ENCODE results near the gene PRXL2B.
"Not testable (repeated sequence)": the region's sequence is repeated elsewhere in the genome, so short reads cannot be mapped to it uniquely, and the experiment has no call there.

PRXL2B gene

GRCh38 chr1:2624735-2625300, 38.2 kb downstream of the PRXL2B start:
- DNase-seq (ENCODE audit: extremely low spot score), result no peak
- POLR2A ChIA-PET, result no interaction called here
- TF ChIP-seq ELF4 (IDR thresholded peaks at IDR 0.05) (no peak), CTBP1 (IDR thresholded peaks at IDR 0.05; ENCODE audit: borderline replicate concordance) (no peak), NFRKB (IDR thresholded peaks at IDR 0.05) (no peak), FOXK2 (IDR thresholded peaks at IDR 0.05) (no peak), SP1 (IDR thresholded peaks at IDR 0.05) (no peak), ARNT (IDR thresholded peaks at IDR 0.05) (no peak), PKNOX1 (IDR thresholded peaks at IDR 0.05) (no peak), TARDBP (IDR thresholded peaks at IDR 0.05) (no peak), LEF1 (IDR thresholded peaks at IDR 0.05; ENCODE audit: borderline replicate concordance) (no peak), HDGF (IDR thresholded peaks at IDR 0.05; ENCODE audit: borderline replicate concordance) (no peak), L3MBTL2 (conservative IDR thresholded peaks at IDR 0.05) (no peak), FOXA1 (IDR thresholded peaks at IDR 0.05) (no peak)
- CTCF ChIA-PET, result no interaction called here

GRCh38 chr1:2625311-2625710, 38.7 kb downstream of the PRXL2B start:
- TF ChIP-seq SP1 (IDR thresholded peaks at IDR 0.05) (no peak), BHLHE40 (IDR thresholded peaks at IDR 0.05; ENCODE audit: borderline replicate concordance) (no peak), SUZ12 (IDR thresholded peaks at IDR 0.05) (no peak), LEF1 (IDR thresholded peaks at IDR 0.05; ENCODE audit: borderline replicate concordance) (no peak), FOXK2 (IDR thresholded peaks at IDR 0.05) (no peak), NFRKB (IDR thresholded peaks at IDR 0.05) (no peak)
- DNase-seq (ENCODE audit: extremely low spot score), result no peak
- ChIA-PET CTCF (no interaction called here), POLR2A (no interaction called here)

GRCh38 chr1:2625748-2626147, 39.2 kb downstream of the PRXL2B start:
- DNase-seq (ENCODE audit: extremely low spot score); POLR2A ChIA-PET; CTCF ChIA-PET: not testable (repeated sequence)

- ChIA-PET POLR2A (no interaction called here), CTCF (no interaction called here)
- DNase-seq (ENCODE audit: extremely low spot score), result no peak
- TF ChIP-seq HDGF (IDR thresholded peaks at IDR 0.05; ENCODE audit: borderline replicate concordance) (no peak), SP1 (IDR thresholded peaks at IDR 0.05) (no peak), LEF1 (IDR thresholded peaks at IDR 0.05; ENCODE audit: borderline replicate concordance) (no peak), L3MBTL2 (conservative IDR thresholded peaks at IDR 0.05) (no peak), SUZ12 (IDR thresholded peaks at IDR 0.05) (no peak), TARDBP (IDR thresholded peaks at IDR 0.05) (no peak), CTBP1 (IDR thresholded peaks at IDR 0.05; ENCODE audit: borderline replicate concordance) (no peak), FOXA1 (IDR thresholded peaks at IDR 0.05) (no peak), FOXK2 (IDR thresholded peaks at IDR 0.05) (no peak), NFRKB (IDR thresholded peaks at IDR 0.05) (no peak), PKNOX1 (IDR thresholded peaks at IDR 0.05) (no peak), FOXM1 (IDR thresholded peaks at IDR 0.05; ENCODE audit: borderline replicate concordance) (no peak), ELF4 (IDR thresholded peaks at IDR 0.05) (no peak), ARNT (IDR thresholded peaks at IDR 0.05) (no peak), BHLHE40 (IDR thresholded peaks at IDR 0.05; ENCODE audit: borderline replicate concordance) (no peak)
Observed at GRCh38 chr1:2627746-2628145, 41.2 kb downstream of the PRXL2B start.

DNA sequence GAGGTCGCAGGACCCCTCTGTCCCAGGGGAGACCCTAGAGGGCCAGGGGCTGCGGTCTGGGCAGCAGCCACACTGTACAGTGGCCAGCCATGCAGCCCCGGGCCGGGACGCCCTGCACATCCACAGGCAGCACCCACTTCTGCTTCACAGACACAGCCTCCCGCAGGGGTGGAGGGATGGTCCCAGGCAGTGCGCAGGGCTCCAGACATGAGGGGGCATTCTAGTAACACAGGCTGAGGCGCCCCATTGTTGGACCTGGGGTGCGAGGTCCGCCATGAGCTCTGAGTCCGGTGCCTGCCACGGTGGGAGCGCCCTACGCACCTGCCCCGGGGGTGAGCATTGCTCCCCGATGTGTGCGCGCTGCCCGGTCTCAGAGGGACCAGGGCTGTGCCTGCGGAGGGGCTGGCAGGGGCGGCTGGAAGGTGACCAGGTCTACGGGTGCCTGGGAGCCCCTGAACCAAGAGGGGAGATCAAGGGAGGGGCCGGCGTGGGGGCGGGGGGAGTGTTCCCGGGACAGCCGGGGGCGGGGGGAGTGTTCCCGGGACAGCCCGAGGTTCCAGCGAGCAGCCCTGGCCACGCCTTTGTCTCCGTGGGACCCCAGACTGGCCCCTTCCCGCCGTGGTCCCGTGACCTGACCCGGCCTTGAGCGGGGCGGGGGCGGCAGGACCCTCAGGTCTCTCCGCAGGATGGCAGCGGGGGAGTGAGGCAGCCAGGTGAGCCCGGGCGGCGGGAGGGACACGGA, 41.8 kb downstream of the PRXL2B start:
- no peak for TF ChIP-seq ELF4 (IDR thresholded peaks at IDR 0.05)
- TF ChIP-seq ZNF384 (IDR thresholded peaks at IDR 0.05), result no peak
- no peak for TF ChIP-seq BHLHE40 (IDR thresholded peaks at IDR 0.05; ENCODE audit: borderline replicate concordance)
- TF ChIP-seq CTBP1 (IDR thresholded peaks at IDR 0.05; ENCODE audit: borderline replicate concordance), result no peak
- TF ChIP-seq SP1 (IDR thresholded peaks at IDR 0.05), result no peak
- TF ChIP-seq NFRKB (IDR thresholded peaks at IDR 0.05), result no peak
- TF ChIP-seq FOXM1 (IDR thresholded peaks at IDR 0.05; ENCODE audit: borderline replicate concordance), result no peak
- no peak for TF ChIP-seq PKNOX1 (IDR thresholded peaks at IDR 0.05)
- no peak for TF ChIP-seq FOXA1 (IDR thresholded peaks at IDR 0.05)
- TF ChIP-seq SUZ12 (IDR thresholded peaks at IDR 0.05), result no peak
- TF ChIP-seq HDGF (IDR thresholded peaks at IDR 0.05; ENCODE audit: borderline replicate concordance), result no peak
- TF ChIP-seq TARDBP (IDR thresholded peaks at IDR 0.05), result no peak
- no peak for TF ChIP-seq L3MBTL2 (conservative IDR thresholded peaks at IDR 0.05)
- TF ChIP-seq LEF1 (IDR thresholded peaks at IDR 0.05; ENCODE audit: borderline replicate concordance), result no peak
- TF ChIP-seq FOXK2 (IDR thresholded peaks at IDR 0.05), result no peak
- TF ChIP-seq ARNT (IDR thresholded peaks at IDR 0.05), result no peak
- CTCF ChIA-PET, result no interaction called here
- POLR2A ChIA-PET, result no interaction called here
- DNase-seq (ENCODE audit: extremely low spot score), result no peak

DNA sequence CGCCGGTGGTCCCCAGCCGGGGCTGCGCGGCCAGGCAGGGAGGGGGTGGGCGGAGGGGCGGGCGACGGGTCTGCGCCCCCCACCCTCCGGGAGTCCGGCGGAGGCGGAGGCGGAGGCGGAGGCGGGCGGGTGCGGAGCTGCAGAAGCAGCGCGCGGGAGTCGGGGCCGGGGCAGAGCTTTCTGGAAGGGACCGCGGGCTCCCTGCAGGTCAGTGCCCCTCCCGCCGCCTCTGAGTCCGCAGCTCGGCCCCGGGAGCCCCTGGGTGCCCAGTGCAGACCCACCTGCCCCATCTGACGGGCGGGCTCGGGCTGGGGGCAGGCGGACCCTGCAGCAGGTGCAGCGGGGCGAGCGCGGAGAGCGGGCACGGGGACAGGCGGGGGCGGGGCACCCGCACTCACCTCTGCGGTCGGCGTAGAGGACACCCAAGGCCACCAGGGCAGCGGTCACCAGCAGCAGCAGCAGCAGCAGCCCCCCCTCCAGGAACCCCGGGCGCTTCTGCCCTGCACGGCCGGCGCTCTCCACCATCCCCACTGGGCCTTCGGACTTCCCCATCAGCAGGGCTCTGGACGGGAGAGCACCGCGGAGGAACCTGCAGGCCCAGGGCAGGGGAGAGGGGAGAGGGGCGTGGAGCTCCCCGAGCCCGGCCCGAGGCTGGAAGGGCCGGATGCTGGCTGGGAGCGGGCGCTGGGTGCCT, 42.5 kb downstream of the PRXL2B start:
- POLR2A ChIA-PET, result interaction anchor here (0.6 kb wide), 1 partner anchor 10 kb away, joined by 3 read pairs; no protein-coding TSS in a partner anchor
- TF ChIP-seq TARDBP (IDR thresholded peaks at IDR 0.05) (no peak), ZNF384 (IDR thresholded peaks at IDR 0.05) (no peak), LEF1 (IDR thresholded peaks at IDR 0.05; ENCODE audit: borderline replicate concordance) (no peak), BHLHE40 (IDR thresholded peaks at IDR 0.05; ENCODE audit: borderline replicate concordance) (no peak), FOXM1 (IDR thresholded peaks at IDR 0.05; ENCODE audit: borderline replicate concordance) (no peak), ARNT (IDR thresholded peaks at IDR 0.05) (no peak), SUZ12 (IDR thresholded peaks at IDR 0.05) (no peak), L3MBTL2 (conservative IDR thresholded peaks at IDR 0.05) (no peak), CTBP1 (IDR thresholded peaks at IDR 0.05; ENCODE audit: borderline replicate concordance) (no peak)
- no peak for DNase-seq (ENCODE audit: extremely low spot score)
- CTCF ChIA-PET, result no interaction called here

All from HEK293T (cell line).